SK-N-MC (cell line): ENCODE measurements around the gene FGF18.
"Not testable (repeated sequence)": the region's sequence is repeated elsewhere in the genome, so short reads cannot be mapped to it uniquely, and the experiment has no call there.

Experiments used
- DNase-seq: peaks from one replicate; pipeline ENCODE4 v3.0.0-alpha.2; 2011; ENCODE audit warnings: low read depth, low spot score
- H3K27ac ChIP-seq: fragments of 200-600 bp; sonication (generic); 2 replicates; pipeline ENCODE4 v1.5.1; 2016; ENCODE audit warnings: mixed run types
- H3K36me3 ChIP-seq: fragments of 200-600 bp; sonication (generic); 2 replicates; pipeline ENCODE4 v1.6.1; 2017; ENCODE audit warnings: antibody characterized with exemption, low read length, mixed read lengths; ENCODE audit not compliant: insufficient read depth
- H3K4me3 ChIP-seq: fragments of 200-600 bp; sonication (generic); 2 replicates; pipeline ENCODE4 v1.5.1; 2016
- H3K9ac ChIP-seq: fragments of 200-600 bp; sonication (generic); 2 replicates; pipeline ENCODE4 v1.8.0; 2017; ENCODE audit warnings: mixed run types, mixed read lengths; ENCODE audit not compliant: insufficient read length
- H3K9me3 ChIP-seq: fragments of 200-600 bp; sonication (generic); 2 replicates; pipeline ENCODE4 v1.6.1; 2017; ENCODE audit warnings: low read depth, mild to moderate bottlenecking, antibody characterized with exemption, low read length, moderate library complexity, mixed read lengths
- EZH2 ChIP-seq: fragments of 200-600 bp; sonication (generic); IDR thresholded peaks from one replicate; pipeline ENCODE4 v1.6.1; 2017; ENCODE audit warnings: antibody characterized with exemption
- FOXP2 ChIP-seq: optimal IDR thresholded peaks from 2 replicates; pipeline ENCODE3; 2011; ENCODE audit warnings: mild to moderate bottlenecking, moderate library complexity; ENCODE audit not compliant: insufficient read depth; ENCODE audit errors: extremely low read length, control extremely low read depth
- POLR2AphosphoS5 ChIP-seq: IDR thresholded peaks from 2 replicates; pipeline ENCODE4 v1.6.1; 2012; ENCODE audit warnings: mild to moderate bottlenecking, low read depth, low read length, borderline replicate concordance

FGF18 gene

DNA sequence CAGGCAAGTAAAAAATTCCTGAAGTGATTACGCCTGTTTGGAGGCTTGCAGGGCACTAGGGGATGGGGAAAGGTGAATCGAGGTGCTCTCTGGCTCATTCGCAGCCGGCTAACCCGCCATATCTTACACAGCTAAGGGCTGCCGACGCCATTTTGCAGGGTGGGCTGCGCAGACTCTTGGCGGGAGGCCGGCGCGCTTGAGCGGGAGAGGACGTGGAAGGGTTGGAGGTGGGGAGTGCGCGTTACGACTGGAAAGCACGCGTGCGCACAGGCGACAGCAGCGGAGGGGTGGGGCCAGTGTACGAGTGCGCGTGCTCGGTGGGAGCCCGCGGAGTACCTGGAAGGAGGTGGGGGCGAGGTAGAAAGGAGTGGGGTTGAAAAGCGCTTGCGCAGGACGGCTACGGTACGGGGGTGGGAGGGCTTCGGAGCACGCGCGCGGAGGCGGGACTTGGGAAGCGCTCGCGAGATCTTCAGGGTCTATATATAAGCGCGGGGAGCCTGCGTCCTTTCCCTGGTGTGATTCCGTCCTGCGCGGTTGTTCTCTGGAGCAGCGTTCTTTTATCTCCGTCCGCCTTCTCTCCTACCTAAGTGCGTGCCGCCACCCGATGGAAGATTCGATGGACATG is 32.0 kb upstream of the FGF18 start, which contains the start of gene NPM1:
TSS of gene NPM1 (plus strand) at position 505 of the 625 bp plus-strand sequence. CDS start at position 605, 100 bp downstream.
- Histone ChIP-seq H3K27ac (peak within 1 kb of the TSS; percentile 97), H3K9me3 (no peaks in the 10 kb centered on the region), H3K4me3 (peak within 1 kb of the TSS; percentile 98), H3K36me3 (peaks cover 43% of the 10 kb centered on the region), H3K9ac (peak within 1 kb of the TSS; percentile 100)
- peak; percentile 94 for DNase-seq
- TF ChIP-seq POLR2AphosphoS5 (peak; percentile 94), FOXP2 (no peak)

DNA sequence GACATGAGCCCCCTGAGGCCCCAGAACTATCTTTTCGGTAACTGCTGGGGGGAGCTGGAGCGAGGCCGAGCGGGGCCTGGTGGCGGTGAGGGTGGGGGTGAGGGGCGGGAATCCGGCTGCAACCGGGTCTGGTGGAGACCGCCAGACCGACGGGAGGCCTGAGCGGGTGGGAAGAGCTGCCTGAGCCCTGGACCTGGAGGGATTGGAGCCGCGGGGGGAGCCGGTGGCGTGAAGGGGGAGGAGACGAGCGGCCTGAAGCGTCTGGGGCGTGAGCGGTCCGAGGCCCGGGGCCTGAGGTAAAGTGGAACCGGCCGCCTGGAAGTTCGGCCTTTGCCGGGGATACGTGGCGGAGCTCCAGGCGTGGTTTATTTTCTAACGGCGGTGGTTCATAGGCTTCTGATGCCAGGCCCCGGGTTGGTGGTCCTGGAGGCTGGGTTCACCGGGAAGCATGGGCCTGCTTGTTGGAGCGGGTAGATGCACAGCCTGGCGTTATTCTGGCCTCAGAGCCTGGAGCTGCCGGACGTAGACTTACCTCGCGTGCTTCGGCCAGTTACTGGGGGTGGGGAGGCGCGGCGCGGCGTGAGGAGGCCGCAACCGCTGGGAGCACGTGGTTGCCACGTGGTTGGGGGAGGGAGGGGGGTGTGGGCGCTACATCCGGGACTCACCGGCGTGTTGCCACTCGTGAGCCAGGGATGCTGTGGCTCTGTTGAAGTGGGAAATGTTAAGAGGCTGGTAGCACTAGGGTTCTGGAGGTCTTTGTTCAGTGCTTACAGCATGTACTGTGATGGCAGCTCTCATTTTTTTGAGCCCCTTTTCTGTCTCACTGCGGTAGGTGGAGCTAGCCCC is 31.3 kb upstream of the FGF18 start:
- no peaks in the 10 kb centered on the region for H3K9me3 ChIP-seq
- peaks cover 50% of the 10 kb centered on the region for H3K36me3 ChIP-seq
- TF ChIP-seq FOXP2 = peak; percentile 20
- peak; percentile 47 for TF ChIP-seq POLR2AphosphoS5
- no peak for TF ChIP-seq EZH2
- peak overlapping the region; percentile 91 for H3K27ac ChIP-seq
- H3K9ac ChIP-seq = peak overlapping the region; percentile 99
- DNase-seq = no peak
- peak overlapping the region; percentile 81 for H3K4me3 ChIP-seq

DNA sequence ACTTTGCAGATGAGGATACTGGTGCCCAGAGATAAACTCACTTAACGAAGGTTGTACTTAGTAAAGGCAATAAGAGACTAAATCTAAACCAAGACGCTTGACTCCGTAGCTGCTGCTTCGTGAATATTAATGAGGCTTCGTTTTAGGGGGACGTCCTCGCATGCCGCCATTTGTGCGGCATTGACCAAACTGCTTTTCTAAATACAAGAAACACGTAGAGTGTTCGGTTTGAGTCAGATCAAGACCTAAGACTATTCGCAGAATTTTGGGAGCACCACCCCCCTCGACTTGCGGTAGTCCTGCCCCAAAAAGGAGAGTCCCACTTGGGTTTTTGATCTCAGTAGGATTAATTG is 30.7 kb upstream of the FGF18 start:
- no peak for DNase-seq
- H3K36me3 ChIP-seq = peaks cover 56% of the 10 kb centered on the region
- no peak for TF ChIP-seq EZH2
- TF ChIP-seq POLR2AphosphoS5 = no peak
- H3K27ac ChIP-seq = peak overlapping the region; percentile 91; the same call in 1 of the 2 replicates
- no peaks in the 10 kb centered on the region for H3K9me3 ChIP-seq
- peak overlapping the region; percentile 99 for H3K9ac ChIP-seq
- H3K4me3 ChIP-seq = peak overlapping the region; percentile 81

DNA sequence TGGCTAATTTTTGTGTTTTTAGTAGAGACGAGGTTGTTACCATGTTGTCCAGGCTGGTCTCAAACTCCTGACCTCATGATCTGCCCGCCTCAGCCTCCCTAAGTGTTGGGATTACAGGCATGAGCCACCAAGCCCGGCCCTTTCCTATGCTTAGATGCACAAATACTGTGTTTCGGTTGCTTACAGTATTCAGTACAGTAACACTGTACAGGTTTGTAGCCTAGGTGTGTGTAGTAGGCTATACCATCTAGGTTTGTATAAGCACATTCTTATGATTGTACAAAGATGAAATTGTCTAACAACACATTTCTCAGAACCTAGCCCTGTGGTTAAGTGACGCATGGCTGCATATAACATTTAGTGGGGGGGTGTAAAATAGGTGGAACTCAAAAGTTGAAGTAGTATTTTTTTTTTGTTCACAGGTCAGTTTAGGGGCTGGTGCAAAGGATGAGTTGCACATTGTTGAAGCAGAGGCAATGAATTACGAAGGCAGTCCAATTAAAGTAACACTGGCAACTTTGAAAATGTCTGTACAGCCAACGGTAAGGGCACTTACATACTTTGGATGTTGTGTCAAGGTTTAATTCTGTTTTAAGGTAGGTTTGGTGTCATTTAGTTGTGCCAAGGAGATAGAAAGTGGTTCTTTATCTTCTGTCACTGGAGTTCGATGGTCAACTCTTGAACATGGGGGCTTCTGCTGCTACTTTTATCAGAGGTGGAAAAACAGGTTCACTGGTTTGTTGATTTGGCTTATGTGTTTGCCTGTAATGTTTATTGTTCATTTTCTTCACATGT is 28.4 kb upstream of the FGF18 start:
- no peak for DNase-seq
- peak overlapping the region; percentile 99 for H3K9ac ChIP-seq
- peaks cover 79% of the 10 kb centered on the region for H3K36me3 ChIP-seq
- no peak overlapping the region for H3K27ac ChIP-seq
- H3K9me3 ChIP-seq = no peaks in the 10 kb centered on the region
- H3K4me3 ChIP-seq = peak overlapping the region; percentile 81
- TF ChIP-seq EZH2 (no peak), POLR2AphosphoS5 (peak; percentile 26; the same call in 1 of the 2 replicates)

GRCh38 chr5:171391996-171392577 is 27.4 kb upstream of the FGF18 start:
- Histone ChIP-seq H3K36me3 (peaks cover 89% of the 10 kb centered on the region), H3K4me3 (peak overlapping the region; percentile 12), H3K9me3 (no peaks in the 10 kb centered on the region), H3K27ac (no peak overlapping the region), H3K9ac (no peak overlapping the region)
- no peak for DNase-seq
- TF ChIP-seq POLR2AphosphoS5 (no peak), FOXP2 (no peak), EZH2 (no peak)

DNA sequence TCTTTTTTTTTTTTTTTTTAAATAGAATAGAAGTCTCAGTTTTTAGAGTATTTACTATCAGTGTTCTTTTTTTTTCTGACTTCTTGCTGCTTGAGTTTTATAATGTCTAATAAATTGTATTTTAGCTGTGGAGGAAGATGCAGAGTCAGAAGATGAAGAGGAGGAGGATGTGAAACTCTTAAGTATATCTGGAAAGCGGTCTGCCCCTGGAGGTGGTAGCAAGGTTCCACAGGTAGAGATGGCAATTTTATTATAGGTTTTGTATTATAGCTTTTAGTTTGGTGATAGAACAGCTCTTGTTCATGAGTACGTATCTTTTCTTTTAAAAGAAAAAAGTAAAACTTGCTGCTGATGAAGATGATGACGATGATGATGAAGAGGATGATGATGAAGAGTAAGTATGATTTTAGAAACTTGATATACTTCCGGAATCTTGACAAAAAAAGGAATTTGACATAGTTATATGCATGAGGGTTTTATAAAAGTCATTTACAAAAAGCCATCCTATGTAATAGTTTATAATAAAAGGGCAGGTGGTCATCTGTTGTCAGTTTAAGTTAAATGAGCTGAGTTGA is 26.8 kb upstream of the FGF18 start:
- Histone ChIP-seq H3K9ac (no peak overlapping the region), H3K9me3 (no peaks in the 10 kb centered on the region), H3K36me3 (peaks cover 95% of the 10 kb centered on the region), H3K27ac (no peak overlapping the region), H3K4me3 (no peak overlapping the region)
- TF ChIP-seq POLR2AphosphoS5 (no peak), FOXP2 (no peak), EZH2 (no peak)
- no peak for DNase-seq

GRCh38 chr5:171395042-171395441 is 24.4 kb upstream of the FGF18 start:
- DNase-seq = no peak
- H3K36me3 ChIP-seq = peaks cover 100% of the 10 kb centered on the region

DNA sequence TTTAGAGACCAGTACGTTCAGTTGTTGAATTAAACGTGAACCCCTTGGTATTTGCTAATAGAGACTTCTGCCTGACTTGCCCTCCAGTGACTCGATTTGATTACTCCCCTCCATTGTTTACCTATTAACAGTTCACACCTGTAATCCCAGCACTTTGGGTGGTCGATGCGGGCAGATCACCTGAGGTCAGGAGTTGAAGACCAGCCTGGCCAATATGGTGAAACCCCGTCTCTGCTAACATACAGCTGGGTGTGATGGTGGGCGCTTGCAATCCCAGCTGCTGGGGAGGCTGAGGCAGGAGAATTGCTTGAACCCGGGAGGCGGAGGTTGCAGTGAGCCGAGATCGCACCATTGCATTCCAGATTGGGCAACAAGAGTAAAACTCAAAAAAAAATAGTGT is 22.9 kb upstream of the FGF18 start:
- H3K36me3 ChIP-seq = peaks cover 100% of the 10 kb centered on the region
- not testable (repeated sequence) for H3K9me3 ChIP-seq, DNase-seq, H3K27ac ChIP-seq, H3K9ac ChIP-seq, H3K4me3 ChIP-seq

More at GRCh38 chr5:171395042-171395441, 24.4 kb upstream of the FGF18 start:
- TF ChIP-seq POLR2AphosphoS5 (0 out of 2 replicates have a peak, but pooled peaks have one; percentile 6), FOXP2 (no peak)
- Histone ChIP-seq H3K4me3 (no peak overlapping the region), H3K27ac (no peak overlapping the region), H3K9me3 (no peaks in the 10 kb centered on the region), H3K9ac (no peak overlapping the region)
